GM18511 (cell line): ENCODE data around the gene CAPN8.
"Not testable (repeated sequence)": the region's sequence is repeated elsewhere in the genome, so short reads cannot be mapped to it uniquely, and the experiment has no call there.

Experiments used
- ATAC-seq: cut with Tn5 transposase; IDR thresholded peaks from one replicate; pipeline ENCODE4 v1.9.1; 2021; ENCODE audit warnings: mild to moderate bottlenecking, moderate library complexity; ENCODE audit not compliant: unreplicated experiment

The CAPN8 gene

DNA sequence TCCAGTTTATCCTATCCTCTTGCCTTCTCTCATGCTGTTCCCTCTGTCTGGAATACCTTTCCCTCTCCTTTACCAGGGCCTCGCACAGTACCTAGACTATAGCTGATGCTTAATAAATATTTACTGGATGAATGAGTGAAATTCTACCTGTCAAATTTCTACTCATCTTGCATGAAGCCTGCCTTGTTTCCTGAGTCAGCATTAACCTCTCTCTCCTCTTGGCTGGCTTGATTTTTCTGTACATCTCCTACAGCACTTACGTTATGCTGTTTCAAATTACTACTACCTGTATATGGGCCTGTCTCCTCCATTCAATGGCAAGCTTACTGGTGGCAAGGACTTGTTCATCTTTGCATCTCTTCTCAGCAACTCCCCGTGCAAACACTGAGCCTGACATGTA is 130.8 kb downstream of the CAPN8 start:
- ATAC-seq = no peak

DNA sequence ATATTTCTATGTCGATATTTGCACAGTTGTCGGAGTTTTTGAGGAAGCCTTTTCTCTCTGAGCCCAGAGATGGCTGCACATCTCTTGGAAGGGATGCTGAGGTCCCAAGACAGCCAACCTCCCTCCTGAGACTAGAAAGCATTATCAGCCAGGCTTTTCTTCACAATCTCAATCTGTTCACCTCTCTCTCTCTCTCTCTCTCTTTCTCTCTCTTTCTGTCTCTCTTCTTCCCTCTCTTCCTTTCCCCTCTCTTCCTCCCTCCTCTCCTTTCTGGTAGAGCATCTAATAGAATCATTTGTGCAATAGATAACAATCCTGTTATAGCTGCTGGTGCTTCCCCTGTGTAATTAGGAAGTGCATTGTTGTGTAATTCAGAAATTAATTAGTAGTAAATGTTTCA is 131.8 kb downstream of the CAPN8 start:
- ATAC-seq = no peak

DNA sequence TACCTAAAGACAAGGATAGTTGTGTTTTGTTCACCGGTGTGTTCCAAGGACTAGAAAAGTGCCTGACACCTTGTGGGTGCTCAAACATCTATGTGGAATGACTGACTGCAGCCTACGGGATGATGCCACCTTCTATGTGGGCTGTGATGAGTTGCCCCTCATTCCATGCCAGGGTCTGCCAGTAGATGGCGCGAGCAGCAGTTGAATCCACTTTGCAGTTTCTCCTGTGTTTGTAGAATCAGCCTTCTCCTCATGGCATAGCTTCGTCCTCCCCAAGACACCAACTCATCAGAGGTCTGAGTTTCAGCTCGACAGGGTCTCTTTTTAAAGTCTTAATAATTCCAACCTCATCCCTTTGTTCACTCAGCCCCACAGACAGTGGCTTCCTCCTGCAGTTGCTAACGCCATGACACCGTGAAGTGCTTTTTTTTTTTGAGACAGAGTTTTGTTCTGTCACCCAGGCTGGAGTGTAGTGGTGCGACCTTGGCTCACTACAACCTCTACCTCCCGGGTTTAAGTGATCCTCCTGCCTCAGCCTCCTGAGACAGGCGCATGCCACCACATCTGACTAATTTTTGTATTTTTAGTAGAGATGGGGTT is 133.7 kb downstream of the CAPN8 start:
- no peak for ATAC-seq

DNA sequence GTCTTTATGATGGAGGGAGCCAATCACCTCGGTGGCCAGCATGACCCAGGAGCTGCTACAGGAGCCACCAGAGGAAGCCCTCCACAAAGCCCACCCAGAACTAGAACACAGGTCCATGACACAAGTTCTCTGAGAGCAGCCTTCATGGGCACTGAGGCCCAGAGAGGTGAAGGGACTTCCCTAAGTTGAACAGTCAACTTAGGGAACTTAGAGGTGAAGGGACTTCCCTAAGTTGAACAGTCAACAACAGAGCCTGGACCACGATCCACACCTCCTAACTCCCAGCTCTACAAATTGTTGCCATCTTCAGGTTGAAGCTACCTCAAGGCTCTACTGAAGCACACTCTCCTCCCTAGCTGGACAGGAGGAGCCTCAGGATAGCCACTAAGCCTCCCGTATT is 139.5 kb downstream of the CAPN8 start:
- no peak for ATAC-seq

DNA sequence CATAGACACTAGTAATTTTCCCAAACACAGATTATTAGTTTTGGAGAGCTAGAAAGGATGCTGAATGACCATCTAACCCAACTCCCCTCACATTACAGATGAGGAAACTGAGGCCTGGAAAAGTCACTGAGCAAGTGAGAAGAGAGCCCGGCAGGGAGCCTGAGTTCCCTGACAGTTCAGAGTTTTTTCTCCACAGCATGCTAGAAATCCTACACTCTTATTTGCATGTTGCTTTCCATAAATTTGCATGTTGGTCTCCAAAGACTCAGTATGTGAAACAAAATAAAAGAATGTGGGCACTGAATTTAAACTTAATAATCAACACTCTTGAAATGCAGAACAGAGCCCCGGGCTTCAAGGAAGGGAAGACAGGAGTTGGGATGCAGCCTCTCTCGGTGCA is 140.0 kb downstream of the CAPN8 start:
- ATAC-seq = no peak

DNA sequence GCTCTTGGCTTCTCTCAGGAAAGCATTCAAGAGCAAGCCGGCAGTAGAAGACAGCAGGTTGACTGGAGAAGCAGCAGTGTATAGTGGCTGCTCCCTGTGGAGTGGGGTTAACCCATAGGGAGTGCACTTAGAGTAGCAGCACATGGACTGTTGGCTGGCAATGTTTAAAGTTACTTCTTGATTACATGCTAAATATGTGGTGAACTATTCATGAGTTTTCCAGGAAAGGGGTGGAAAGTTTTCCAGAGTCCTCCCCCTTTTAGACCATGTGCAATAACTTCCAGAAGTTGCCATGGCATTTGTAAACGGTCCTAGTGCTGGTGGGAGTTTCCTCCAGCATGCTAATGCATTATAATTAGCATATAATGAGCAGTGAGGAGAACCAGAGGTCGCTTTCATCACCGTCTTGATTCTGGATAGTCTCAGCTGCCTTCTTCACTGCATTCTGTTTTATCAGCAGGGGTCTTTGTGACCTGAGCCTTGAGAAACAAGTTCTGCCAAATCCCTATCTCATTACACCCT is 140.5 kb downstream of the CAPN8 start:
- no peak for ATAC-seq

DNA sequence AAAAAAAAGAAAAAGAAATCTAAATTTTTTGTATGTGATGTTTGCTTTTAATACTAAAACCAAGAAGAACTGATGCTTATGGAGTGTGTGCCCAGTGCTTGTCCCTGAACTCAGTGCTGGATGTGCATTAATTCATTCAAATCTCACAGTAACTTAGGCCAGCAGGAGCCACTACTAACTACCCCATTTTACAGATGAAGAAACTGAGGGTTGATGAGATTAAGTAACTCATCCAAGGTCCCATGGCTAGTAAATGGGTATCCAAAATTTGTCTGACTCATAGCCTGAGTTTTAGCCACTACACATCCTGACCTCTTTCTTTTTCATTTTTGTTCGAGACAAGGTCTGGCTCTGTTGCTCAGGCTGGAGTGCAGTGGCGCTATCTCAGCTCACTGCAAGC is 144.4 kb downstream of the CAPN8 start:
- ATAC-seq = no peak

DNA sequence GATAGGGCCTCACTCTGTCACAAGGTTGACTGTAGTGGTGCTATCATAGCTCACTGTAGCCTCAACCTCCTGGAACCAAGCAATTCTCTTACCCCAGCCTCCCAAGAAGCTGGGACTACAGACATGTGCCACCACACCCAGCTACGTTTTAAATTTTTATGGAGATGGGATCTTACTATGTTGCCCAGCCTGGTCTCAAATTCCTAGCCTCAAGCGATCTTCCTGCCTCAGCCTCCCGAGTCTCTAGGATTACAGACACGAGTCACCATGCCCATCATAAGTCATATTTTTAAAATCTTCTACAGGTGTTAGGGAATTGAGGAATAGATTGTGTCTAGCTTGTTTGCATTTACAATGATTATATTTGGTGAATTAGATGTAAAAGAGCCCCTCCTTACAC is 145.3 kb downstream of the CAPN8 start:
- ATAC-seq = no peak

DNA sequence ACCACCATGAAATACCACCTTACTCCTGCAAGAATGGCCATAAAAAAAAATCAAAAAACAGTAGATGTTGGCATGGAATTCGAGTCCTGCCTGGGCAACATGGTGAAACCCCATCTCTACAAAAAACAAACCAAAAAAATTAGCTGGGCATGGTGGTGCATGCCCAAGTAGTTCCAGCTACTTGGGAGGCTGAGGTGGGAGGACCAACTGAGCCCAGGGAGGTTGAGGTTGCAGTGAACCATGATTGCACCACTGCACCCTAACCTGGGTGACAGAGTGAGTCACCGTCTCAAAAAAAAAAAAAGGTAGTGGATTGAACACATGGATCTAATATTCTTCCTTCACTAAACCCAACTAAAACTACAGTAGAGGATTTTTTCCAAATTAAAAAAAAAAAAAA is 146.4 kb downstream of the CAPN8 start:
- no peak for ATAC-seq

DNA sequence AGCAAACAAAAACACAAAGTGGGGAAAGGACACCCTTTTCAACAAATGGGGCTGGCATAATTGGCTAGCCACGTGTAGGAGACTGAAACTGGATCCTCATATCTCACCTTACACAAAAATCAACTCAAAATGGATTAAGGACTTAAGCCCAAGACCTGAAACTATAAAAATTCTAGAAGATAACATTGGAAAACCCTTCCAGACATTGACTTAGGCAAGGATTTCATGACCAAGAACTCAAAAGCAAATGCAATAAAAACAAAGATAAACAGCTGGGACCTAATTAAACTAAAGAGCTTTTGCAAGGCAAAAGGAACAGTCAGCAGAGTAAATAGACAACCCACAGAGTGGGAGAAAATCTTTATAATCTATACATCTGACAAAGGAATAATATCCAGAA is 146.9 kb downstream of the CAPN8 start:
- ATAC-seq = not testable (repeated sequence)

DNA sequence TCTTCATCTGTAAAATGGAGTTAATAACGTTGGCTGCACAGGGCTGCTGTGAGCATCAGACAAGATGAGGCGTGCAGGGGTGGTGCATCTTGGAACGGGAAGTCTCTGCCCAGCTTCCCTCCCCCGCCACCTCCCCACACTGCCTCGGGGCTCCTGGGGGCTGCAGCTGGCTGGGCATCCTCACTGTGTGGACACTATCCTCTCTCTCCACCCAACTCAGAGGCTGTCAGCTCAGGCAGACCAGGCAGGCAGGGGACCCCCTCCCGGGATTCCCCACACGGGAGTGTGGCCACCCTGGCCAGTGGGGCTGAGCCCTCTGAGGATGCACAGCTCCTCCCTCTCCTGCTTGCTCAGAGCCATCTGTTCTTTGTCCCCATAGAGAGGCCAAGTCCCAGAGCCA is 149.6 kb downstream of the CAPN8 start:
- no peak for ATAC-seq

DNA sequence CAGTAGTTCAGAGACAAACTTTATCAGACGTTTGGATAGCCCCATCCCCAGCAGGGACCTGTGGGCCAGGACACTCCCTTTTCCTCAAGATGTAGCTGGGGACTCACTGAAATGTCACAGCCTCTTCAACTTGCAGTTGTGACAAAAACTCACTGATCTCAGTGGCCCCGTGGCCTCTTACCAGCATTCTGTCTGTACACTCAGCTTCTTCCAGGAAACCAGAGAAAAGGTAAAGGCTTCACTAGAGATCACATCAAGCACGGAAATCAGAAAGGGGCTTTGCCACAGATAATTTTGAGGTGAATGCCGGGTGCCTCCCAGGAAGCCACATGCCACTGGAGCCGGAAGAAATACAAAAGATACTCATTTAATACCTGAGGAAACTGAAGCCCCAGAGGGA is 150.1 kb downstream of the CAPN8 start:
- ATAC-seq = no peak

DNA sequence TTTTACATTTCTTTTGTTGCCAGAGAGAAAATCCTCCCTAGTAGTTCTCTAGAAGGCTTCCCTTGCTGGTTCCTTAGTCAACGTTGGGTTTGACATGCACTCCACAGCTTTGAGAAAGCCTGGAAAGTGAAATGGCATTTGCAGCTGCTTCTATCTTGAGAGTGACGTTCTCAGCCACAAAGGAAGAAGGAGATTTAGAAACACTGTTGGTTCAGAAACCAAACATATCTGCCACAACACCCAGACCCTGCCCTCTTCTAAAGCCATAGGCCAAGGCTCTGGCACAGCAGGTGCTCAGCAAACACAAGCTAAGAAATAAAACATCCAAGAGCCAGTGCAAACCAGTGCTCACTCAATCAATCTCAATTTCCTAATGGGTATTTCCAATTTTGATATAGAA is 150.9 kb downstream of the CAPN8 start:
- ATAC-seq = no peak

DNA sequence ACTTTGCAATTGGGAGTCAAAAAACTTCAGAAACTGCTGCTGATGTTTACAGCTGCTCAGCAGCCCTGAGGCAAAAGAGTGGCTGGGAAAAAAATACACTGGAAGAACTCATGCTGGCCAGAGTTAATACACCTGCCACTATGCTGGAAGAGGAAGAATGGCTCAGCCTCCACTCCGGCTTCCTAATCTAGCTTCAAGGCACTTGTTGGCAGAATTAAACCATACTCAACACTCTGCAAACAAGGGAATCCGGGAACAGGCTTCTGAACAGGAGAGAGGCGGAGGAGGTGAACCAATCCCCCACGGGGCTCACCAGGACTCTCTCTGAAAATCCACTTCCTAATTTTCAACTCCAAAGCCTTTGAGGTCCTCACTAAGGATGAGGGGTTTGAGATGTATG is 152.2 kb downstream of the CAPN8 start:
- no peak for ATAC-seq

DNA sequence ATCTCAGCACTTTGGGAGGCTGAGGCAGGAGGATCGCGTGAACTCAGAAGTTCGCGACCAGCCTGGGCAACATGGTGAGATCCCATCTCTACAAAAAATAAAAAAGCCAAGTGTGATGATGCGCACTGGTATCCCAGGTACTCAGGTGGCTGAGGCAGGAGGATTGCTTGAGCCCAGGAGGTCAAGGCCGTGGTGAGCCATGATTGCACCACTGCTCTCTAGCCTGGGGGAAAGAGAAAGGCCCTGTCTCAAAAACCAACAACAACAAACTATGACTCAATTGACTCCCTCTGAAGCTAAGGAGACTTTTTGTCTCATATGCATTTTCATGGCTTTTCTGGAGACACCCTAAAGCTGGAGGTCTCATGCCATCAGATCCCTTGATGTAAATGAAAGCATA is 153.4 kb downstream of the CAPN8 start:
- no peak for ATAC-seq

DNA sequence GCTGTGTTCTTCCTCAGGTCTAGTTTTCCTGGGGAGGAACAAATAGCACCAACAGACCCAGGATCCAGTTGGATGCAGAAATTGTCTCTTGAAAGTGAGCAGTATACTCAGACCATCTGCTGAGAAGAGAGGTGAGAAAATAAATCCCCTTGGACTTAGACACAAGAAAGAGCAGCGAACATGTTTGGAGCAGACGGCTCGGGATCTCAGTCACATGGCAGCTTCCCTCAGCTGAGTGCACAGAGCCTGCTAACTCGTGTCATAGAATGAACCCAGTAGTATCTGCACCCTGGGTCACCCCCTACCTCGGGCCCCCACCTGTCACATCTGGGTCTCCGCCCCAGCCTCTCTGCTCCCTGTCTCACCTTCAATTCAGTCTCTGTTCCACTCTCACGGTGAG is 156.7 kb downstream of the CAPN8 start:
- ATAC-seq = no peak

DNA sequence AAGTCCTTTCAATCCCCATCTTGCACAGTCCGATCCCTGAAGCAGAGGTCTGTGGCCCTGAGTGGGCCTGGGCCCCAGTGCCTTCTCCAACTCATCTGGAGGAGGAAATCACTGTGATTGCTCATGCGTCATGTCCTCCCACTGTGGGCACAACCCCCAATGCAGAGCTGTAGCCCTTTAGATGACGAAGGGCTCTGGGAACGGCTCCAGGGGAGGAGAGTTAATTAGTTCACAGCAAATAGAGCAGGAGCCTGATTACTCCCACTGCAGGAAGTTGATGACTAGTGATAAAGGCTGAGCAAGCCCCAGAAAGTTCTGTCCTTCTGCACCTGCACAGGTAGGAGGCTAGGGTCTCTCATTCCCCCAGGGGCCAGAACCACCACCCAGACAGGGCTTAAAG is 160.8 kb downstream of the CAPN8 start:
- no peak for ATAC-seq

DNA sequence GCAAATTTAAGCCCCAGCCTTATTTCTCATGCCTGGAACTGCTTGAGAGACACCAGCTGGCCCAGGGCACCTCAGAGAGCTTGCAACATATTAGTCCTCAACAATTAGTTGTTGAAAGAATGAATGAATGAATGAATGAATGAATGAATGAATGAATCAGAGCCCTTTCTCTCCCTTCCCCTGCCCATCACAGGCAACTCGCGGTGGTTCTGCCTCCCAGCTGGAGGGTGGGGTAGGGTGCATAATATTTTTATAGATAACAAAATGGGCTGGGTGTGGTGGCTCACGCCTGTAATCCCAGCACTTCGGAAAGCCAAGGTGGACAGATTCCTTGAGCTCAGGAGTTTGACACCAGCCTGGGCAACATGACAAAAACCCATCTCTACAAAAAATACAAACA is 162.2 kb downstream of the CAPN8 start:
- ATAC-seq = no peak

DNA sequence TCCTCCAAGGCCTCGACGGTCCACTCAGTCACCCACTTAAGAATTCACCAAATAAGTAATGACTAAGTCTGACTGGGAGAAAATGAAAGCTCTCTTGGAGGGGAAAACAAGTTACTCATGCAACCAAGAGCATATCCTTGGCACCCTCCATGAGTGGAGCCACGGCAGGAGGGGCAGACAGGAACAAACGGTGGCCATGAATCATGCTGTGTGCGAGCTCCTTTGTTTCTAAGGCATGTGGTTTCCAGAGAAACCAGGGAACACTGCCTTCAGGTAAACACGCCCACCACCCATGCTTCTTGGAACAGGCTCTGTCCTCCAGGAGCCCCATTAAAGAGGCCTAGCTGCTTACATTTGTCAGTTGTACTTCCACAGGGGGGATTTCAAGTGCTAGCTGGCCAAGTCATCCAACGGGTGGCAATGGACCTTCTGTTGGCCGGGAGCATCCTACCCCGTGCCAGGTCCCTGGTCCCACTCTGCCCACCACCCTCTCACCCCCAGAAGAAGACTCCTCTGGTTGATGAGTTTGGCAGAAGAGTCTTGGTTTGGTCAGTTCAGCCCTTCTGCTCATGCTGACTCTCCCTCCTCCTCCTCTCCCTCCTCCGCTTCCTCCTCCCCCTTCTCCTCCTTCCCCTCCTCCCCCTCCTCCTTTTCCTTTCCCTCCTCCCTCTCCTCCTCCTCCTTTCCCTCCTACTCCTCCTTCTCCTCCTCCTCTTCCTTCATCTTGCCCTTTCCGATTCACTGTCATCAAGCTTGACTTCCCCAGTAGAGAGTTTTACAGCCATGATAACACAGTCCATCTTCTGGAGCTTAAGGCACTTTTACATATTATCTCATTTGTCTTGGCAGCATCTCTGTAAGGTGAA is 164.7 kb downstream of the CAPN8 start:
- no peak for ATAC-seq

DNA sequence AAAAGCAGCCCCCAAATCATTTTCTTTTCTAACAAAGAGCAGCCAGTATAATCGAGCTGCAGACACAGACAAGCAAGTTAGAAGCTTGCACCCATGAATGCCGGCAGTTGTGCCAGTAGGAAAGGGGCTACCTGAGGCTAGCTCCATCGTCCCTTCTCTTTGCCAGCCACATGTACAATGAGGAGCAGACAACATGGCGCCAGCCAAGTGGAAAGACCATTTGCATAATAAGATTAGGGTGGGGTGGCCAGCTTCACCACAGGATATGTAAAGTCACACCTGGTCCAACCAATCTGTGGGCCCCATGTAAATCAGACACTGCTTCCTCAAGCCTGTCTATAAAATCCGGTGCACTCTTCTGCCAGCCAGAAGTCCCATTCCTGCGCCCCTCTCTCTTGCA is 168.6 kb downstream of the CAPN8 start:
- ATAC-seq = no peak

DNA sequence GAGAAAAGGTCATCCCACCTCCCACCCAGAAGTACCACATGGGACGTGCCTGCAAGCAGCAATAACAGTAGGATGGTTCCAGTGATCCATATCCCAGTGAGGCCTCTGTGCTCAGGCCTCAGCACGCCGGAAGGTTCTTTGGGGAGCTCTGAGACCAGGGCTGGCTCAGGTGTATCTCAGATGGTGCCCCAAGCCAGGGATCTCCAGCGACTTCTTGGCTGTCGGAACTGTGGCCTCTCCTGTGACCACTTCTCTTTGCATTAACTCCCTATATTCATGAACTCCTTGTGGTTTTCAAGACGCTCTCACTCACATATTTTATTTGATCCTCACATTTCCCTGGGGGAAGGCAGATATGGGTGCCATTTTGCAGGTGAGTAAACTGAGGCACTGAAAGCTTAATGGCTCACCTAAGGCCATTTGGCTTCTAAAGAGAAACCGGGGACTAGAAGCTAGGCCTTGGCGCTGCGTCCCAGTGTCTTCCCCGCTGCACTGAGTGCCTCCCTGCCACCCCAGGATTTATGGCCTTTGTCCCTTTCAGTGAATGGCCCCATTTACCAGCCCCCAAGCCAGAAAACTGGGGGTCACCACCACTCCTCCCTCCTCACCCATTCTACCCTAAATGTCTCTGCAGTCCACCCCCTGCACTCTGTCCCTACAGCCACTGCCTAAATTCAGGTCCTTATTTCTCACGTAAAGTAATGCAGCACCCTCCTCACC is 170.4 kb downstream of the CAPN8 start:
- no peak for ATAC-seq

DNA sequence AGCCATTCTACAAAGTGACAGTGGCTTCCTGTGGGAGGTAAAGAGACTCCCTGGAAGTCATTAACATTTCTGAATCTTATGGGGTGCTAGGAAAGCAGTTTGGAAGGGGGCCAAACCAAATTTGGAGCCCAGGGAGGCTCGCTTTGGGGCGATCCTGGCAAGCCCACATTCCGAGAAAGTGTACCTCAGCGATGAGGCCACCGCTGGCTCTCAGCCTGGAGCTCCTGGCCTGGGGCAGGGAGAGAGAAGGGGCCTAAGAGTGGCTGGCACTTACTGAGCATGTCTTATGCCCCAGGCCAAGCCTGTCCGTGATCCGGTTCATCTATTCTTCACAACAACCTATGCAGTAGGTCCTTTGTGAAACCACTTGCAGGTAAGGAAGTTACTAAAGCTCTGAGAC is 173.5 kb downstream of the CAPN8 start:
- ATAC-seq = no peak
